ELR (cell line): Measurements from ENCODE around the gene SAP30BP.
A peak's percentile ranks its signal among the peaks of the same experiment; 100 is the strongest.
"Not testable (repeated sequence)": the region's sequence is repeated elsewhere in the genome, so short reads cannot be mapped to it uniquely, and the experiment has no call there.

Experiments used
- DNase-seq: peaks from one replicate; pipeline ENCODE4 v3.0.0-alpha.2; 2015; ENCODE audit warnings: low read depth

The SAP30BP gene

DNA sequence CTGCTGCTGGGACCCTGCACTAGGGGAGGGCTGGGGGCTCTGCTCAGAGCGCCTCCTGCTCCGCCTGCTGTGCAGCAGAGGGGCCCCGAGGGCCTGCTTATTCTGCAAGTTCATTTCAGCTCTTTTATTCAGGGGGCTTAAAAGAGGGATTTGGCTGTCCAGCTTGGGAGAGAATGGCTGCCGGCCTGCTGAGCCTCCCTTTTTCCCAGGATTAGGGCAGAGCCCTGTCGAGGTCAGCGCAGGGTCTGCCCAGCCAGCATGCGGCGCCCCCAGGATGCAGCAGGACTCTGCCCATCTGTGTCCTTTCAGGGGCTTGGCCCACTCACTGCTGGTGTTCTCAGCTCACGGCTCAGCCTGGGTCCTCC, 32.8 kb upstream of the SAP30BP start:
- DNase-seq: no peak

GRCh38 chr17:75634754-75635609, 32.2 kb upstream of the SAP30BP start:
- no peak for DNase-seq

DNA sequence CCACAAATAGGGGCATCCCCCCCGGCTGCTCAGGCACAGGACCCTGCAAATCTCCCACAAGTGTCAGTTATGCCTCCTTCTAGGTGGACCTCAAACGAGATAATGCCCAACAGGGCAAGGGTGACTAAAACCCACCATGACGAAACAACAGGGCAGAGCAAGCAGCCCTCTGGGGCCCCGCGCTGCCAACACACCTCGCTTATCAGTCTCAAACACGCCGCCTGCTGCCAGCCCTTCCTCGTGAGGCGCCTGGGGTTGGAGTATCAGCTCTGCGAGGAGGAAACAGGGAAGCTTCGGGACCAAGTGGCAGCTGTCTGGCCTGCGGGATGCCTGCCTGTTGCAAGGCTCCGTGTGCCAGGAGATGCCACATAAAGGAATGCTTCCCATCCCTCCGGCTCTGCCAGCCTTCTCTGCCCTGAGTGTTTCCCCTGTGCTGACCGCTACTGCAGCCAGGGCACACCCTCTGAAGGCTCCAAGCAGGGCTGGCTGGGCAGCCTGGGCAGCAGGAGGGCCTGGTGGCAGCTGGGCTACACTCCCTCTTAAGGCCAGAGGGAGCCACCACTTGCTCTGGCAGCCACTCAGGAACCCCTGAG, 31.4 kb upstream of the SAP30BP start:
- no peak for DNase-seq

- no peak for DNase-seq
These were observed 30.6 kb upstream of the SAP30BP start for GRCh38 chr17:75636381-75637142.

- DNase-seq: no peak
These were observed 30.0 kb upstream of the SAP30BP start for GRCh38 chr17:75637143-75637538.

DNA sequence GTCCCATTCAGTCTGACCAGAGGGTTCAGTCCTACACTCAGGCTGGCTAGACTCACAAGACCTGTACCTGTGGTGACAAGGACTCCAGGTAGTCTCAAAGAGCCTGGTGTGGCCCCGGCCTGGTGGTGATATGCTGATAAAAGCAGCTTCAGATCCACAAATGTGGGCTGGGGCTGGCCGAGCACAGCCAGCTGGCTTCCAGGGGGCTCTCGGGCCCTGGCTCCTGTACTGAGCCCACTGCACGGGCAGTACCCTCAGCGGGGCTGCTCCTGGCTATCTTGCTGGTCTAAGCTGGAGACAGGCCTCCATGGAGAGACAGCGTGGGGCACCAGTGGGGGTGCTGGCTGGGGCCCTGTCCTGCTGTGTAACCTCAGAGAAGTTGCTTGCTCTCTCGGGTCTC, 29.6 kb upstream of the SAP30BP start:
- no peak for DNase-seq

DNA sequence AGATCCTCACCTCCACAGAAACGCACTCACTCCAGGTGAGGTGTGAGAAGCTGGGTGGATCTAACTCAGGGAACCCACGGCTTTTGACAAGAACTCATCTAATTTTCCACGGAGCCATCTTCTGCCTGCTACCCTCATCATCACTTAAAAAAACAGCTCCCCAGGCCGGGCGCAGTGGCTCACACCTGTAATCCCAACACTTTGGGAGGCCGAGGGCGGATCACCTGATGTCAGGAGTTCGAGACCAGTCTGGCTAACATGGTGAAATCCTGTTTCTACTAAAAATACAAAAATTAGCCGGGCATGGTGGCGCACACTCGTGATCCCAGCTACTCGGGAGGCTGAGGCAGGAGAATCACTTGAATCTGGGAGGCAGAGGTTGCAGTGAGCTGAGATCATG, 29.1 kb upstream of the SAP30BP start:
- DNase-seq: not testable (repeated sequence)

- no peak for DNase-seq
These were observed 28.2 kb upstream of the SAP30BP start for GRCh38 chr17:75638893-75639292.

DNA sequence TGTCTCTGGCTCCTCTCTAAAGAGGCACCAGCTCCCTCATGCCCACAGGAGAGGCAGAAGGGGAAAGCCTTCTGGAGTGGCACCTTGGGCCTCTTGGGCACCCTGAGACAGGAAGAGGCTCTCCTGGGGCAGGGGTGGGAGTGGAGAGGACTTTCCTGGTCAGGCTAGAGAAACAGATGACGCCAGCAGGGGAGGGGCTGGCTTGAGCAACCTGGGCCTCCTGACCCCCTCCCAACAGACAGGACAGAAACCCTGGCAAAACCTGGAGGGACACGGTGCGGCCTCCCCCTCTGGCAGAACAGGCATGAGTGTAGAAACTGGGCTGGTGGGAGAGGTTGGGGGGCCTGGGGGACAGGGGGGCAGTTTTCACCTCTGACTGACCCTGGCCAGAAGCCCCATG, 27.8 kb upstream of the SAP30BP start:
- no peak for DNase-seq

GRCh38 chr17:75639771-75640555, 27.2 kb upstream of the SAP30BP start:
- DNase-seq: no peak

DNA sequence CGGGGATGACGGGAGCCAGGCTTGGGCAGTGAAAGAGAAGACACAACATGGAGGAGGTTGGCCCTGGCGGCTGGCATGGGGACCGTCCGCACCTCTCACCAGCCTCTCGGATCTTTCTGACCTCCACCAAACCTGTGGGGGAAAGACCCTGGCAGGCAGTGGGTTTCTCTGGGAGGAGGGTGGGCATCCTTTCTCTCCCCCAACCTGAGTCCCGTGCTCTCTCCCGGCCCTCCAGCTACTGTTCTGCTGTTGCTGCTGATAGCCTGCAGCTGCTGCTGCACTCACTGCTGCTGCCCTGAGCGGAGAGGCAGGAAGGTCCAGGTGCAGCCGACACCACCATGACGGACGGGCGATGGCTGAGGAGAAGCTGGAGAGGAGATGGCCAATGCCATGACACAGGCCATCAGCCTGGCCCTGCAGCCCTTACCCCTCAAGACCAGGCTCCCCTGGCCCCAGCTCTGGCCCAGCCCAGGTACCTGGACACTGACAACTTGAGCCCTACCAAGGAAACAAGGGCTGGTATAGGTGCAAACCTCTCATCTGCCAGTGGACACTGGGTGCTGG, 26.5 kb upstream of the SAP30BP start:
- no peak for DNase-seq

DNA sequence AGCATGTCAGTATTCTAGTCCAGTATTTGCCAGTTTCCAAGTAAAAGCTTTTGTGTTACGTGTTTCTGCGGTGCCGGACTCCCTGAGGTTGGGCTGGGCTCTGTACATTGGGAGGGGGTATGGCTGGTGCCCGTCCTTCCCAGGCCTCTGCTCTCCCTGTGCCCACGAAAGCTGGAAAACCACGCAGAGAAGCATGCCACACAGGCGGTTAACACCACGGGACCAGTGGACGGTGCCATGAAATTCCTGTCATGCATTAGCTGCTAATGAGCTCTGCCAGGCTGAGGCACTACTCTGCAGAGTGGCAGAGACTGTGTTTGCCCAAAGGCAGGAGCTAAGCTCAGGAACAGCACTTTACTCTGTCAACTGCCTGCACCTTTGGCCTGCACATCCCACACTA, 25.8 kb upstream of the SAP30BP start:
- DNase-seq: no peak

DNA sequence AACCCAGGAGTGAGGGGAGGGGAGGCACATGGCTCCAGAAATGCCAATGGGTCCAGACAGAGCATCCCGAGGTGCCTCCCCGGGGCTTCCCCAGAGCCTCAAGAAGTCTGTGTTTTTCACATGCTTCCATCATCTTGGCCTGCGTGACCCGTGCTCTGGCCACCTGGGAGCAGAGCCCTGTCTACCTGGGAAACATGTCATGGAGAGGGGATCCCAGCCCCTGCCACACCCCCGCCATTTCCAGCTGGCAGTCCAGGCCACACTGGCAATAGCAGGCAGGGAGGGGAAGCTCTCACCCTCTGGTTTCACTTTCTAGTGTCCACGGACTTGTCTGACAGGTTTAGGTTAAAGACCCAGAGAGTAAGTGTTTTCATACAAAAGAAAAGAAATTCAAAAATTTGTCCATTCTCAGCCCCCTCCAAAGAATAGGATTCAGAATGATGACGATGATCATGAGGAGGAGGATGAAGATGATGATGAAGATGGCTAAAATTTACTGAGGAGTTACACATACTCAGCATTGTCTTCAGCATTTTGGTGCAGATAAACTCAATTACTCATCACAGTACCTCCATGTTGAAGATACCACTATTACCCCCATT, 24.9 kb upstream of the SAP30BP start:
- no peak for DNase-seq

GRCh38 chr17:75642784-75643642, 24.1 kb upstream of the SAP30BP start:
- DNase-seq: no peak

GRCh38 chr17:75643643-75644017, 23.5 kb upstream of the SAP30BP start:
- DNase-seq: no peak

DNA sequence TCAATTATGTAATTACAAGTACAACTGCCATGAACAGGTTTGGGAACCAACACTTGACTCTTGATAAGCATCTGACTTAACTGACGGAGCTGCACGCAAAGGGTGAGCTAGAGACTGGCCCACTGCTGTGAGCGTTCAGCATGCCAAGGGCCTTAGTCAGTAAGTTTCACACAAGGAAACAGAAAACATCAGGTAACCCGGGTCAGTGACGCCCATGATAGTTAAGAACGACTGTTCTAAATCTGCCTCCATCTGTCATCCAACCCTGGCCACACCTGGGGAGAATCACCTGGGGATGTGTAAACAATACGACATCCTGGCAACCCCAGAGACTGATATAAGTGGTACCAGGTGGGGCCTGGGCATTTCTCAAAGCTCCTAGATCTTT, 21.6 kb upstream of the SAP30BP start:
- DNase-seq: peak; percentile 81

DNA sequence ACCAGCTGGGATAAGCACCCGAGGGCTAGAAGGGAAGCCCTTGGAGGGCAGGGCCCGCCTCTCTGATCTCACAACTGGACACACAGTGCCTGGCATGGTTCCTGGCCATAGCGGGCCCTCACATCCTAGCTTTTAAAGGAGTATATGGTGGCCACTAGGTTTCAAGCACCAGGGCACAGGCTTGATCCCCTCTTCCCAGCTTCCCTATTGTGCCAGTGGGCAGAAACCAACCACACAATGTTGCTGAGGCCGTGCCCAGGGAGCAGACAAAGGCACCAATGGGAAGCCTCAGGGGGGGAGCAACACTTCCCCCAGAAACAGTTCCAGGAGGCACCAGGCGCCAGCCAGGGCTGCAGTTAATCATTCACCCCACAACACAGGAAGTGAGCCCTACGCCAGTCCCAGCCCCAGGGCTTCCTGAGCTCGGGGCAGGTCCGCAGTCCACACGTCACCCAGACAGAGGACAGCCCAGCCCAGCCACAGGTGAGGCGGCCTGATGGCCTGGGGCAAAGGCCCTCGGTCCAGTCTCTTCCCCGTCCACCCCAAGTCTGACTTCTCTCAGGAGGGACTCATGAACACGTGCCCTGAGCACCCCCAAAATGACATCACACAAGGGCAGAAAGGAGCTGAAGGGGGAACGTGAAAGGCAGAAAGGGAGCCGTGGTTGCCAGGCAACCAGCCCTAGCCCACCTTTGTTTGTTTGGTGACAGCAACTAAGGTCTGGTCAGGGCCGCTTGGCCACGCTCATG, 21.1 kb upstream of the SAP30BP start:
- peak; percentile 79 for DNase-seq

- no peak for DNase-seq
These were observed 20.5 kb upstream of the SAP30BP start for GRCh38 chr17:75646638-75646992.

DNA sequence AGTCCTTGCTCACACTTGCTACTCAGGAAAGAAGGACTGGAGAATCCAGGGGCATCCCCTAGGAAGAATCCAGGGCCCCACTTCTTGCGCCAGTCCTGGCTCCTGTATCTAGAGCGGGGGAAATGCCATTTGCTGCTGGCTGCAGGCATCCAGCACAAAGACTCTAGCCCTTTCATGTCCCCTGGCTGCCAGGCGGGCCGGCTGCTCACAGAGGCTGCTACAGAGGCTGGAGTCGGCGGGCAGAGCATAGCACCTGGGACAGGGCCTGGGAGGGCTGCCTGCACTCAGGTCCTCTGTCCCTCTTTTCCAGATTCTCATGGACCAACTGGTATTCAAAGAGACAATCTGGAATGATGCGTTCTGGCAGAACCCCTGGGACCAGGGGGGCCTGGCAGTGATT, 20.1 kb upstream of the SAP30BP start:
- no peak for DNase-seq

DNA sequence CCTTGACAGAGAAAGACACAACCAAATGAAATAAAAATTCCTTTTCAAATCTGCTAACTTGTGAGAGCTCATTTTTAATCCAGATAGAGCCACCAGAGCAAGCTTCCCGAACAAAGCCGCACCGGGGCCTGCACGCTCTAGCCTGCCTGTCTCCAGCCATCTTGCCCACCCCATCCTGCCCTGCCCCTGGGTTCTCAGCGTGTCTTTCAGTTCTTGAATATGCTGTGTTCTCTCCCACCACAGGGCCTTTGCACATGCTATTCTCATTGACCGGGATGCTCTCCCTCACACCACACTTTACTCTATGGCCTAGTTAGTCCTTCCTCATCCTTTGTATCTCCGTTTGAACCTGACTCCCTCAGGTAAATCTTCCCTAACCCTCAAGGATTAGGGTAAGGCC, 19.2 kb upstream of the SAP30BP start:
- no peak for DNase-seq
